Osteoblast (primary cell): Measurements from ENCODE around the gene PCDHAC2. TPM values are rescaled to one million over a fixed set of nuclear protein-coding genes. Genes with fewer than 3 reads are reported as not detected.

Experiments
- DNase-seq: peaks from one replicate; pipeline ENCODE4 v3.0.0; 2011; ENCODE audit warnings: low spot score, mixed read lengths; ENCODE audit not compliant: insufficient read length; ENCODE audit errors: missing footprints
- H2AFZ ChIP-seq: 2 replicates; pipeline ENCODE4 v1.6.0; 2011; ENCODE audit warnings: mild to moderate bottlenecking, low read length
- H3K27ac ChIP-seq: 2 replicates; pipeline ENCODE4 v1.5.1; 2011; ENCODE audit warnings: mild to moderate bottlenecking, low read depth, low read length, moderate library complexity
- H3K27me3 ChIP-seq: 2 replicates; pipeline ENCODE4 v1.6.0; 2012; ENCODE audit warnings: mild to moderate bottlenecking, control low read depth, inconsistent platforms, low read length, moderate library complexity; ENCODE audit not compliant: insufficient read depth
- H3K36me3 ChIP-seq: 2 replicates; pipeline ENCODE4 v1.5.1; 2011; ENCODE audit warnings: mild to moderate bottlenecking, low read length, control low read depth, moderate library complexity; ENCODE audit not compliant: insufficient read depth
- H3K4me1 ChIP-seq: 2 replicates; pipeline ENCODE4 v1.5.1; 2011; ENCODE audit warnings: mild to moderate bottlenecking, low read length, control low read depth, moderate library complexity; ENCODE audit not compliant: insufficient read depth
- H3K4me2 ChIP-seq: 2 replicates; pipeline ENCODE4 v1.6.0; 2011; ENCODE audit warnings: mild to moderate bottlenecking, low read length; ENCODE audit not compliant: insufficient read depth
- H3K4me3 ChIP-seq: fragments of 200-600 bp; sonication (generic); 3 replicates; pipeline ENCODE4 v1.5.1; 2012; ENCODE audit warnings: mild to moderate bottlenecking, low read length, inconsistent platforms; ENCODE audit not compliant: insufficient read depth
- H3K79me2 ChIP-seq: 2 replicates; pipeline ENCODE4 v1.6.0; 2012; ENCODE audit warnings: mild to moderate bottlenecking, low read length, control low read depth, inconsistent platforms; ENCODE audit not compliant: insufficient read depth
- H3K9me3 ChIP-seq: 2 replicates; pipeline ENCODE4 v1.5.1; 2011; ENCODE audit warnings: low read depth, low read length, control low read depth
- H4K20me1 ChIP-seq: 2 replicates; pipeline ENCODE4 v1.6.0; 2012; ENCODE audit warnings: mild to moderate bottlenecking, low read length, control low read depth; ENCODE audit not compliant: insufficient read depth
- small RNA-seq: library from RNA; depleted of rRNA; stranded (forward); fragments of <200 nt; gene quantifications from one replicate; pipeline ENCODE3, GENCODE V24; 2012
- total RNA-seq: library from RNA; depleted of rRNA; stranded (reverse); fragments of >200 nt; gene quantifications from 2 replicates; pipeline ENCODE4 v1.2.3, GENCODE V29; 2012
- TF ChIP-seq, protein P1 (sequence below): IDR thresholded peaks from 2 replicates; pipeline ENCODE4 v1.5.1; 2011; ENCODE audit warnings: mild to moderate bottlenecking, low read depth, low read length, moderate library complexity; ENCODE audit errors: extremely low read depth

PCDHAC2 gene
- total RNA-seq, 1 donor = 0.36 TPM

- no peak overlapping the region for H3K4me2 ChIP-seq
- TF ChIP-seq, protein P1, sequence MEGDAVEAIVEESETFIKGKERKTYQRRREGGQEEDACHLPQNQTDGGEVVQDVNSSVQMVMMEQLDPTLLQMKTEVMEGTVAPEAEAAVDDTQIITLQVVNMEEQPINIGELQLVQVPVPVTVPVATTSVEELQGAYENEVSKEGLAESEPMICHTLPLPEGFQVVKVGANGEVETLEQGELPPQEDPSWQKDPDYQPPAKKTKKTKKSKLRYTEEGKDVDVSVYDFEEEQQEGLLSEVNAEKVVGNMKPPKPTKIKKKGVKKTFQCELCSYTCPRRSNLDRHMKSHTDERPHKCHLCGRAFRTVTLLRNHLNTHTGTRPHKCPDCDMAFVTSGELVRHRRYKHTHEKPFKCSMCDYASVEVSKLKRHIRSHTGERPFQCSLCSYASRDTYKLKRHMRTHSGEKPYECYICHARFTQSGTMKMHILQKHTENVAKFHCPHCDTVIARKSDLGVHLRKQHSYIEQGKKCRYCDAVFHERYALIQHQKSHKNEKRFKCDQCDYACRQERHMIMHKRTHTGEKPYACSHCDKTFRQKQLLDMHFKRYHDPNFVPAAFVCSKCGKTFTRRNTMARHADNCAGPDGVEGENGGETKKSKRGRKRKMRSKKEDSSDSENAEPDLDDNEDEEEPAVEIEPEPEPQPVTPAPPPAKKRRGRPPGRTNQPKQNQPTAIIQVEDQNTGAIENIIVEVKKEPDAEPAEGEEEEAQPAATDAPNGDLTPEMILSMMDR = no peak
- no peak overlapping the region for H2AFZ ChIP-seq
- DNase-seq = no peak
- H3K27me3 ChIP-seq = no peaks in the 10 kb centered on the region
- H4K20me1 ChIP-seq = no peaks in the 10 kb centered on the region
- no peak overlapping the region for H3K27ac ChIP-seq
- no peaks in the 10 kb centered on the region for H3K9me3 ChIP-seq
- H3K36me3 ChIP-seq = no peaks in the 10 kb centered on the region
- H3K4me3 ChIP-seq = no peak overlapping the region
- H3K4me1 ChIP-seq = no peaks in the 10 kb centered on the region
- H3K79me2 ChIP-seq = no peaks in the 10 kb centered on the region
These were observed 41.5 kb downstream of the PCDHAC2 start for GRCh38 chr5:141007791-141008190.

GRCh38 chr5:141010047-141010793 lies 43.9 kb downstream of the PCDHAC2 start:
- Histone ChIP-seq H2AFZ (no peak overlapping the region), H3K27ac (no peak overlapping the region), H3K4me1 (no peaks in the 10 kb centered on the region), H3K27me3 (no peaks in the 10 kb centered on the region), H3K4me3 (no peak overlapping the region), H3K79me2 (no peaks in the 10 kb centered on the region), H3K9me3 (no peaks in the 10 kb centered on the region), H3K36me3 (no peaks in the 10 kb centered on the region), H4K20me1 (no peaks in the 10 kb centered on the region), H3K4me2 (no peak overlapping the region)
- TF ChIP-seq, protein P1 = no peak
- no peak for DNase-seq

GRCh38 chr5:141017943-141018342 lies 51.7 kb downstream of the PCDHAC2 start:
- H2AFZ ChIP-seq = no peak overlapping the region
- no peak overlapping the region for H3K4me2 ChIP-seq
- TF ChIP-seq, protein P1 = no peak
- H3K27ac ChIP-seq = no peak overlapping the region
- H3K27me3 ChIP-seq = no peaks in the 10 kb centered on the region
- H3K4me3 ChIP-seq = no peak overlapping the region
- H3K36me3 ChIP-seq = no peaks in the 10 kb centered on the region
- no peaks in the 10 kb centered on the region for H3K79me2 ChIP-seq
- H4K20me1 ChIP-seq = no peaks in the 10 kb centered on the region
- DNase-seq = no peak
- H3K4me1 ChIP-seq = no peaks in the 10 kb centered on the region
- H3K9me3 ChIP-seq = no peaks in the 10 kb centered on the region

Small RNAs within 50 kb of the gene (small RNA-seq; reads per million reads assigned to genes)
- not detected for gene AC010223.1

Other genes with a start within 250 kb of the PCDHAC2 start
- gene PCDHA1, start 180.3 kb upstream of the PCDHAC2 start, total RNA-seq = not detected in 2 replicates
- under 0.01 and 0.29 TPM in 2 replicates for gene PCDHA2, start 171.6 kb upstream of the PCDHAC2 start, total RNA-seq
- gene PCDHA3, start 165.4 kb upstream of the PCDHAC2 start, total RNA-seq = 0.36 and 0.59 TPM in 2 replicates
- gene PCDHA4, start 159.4 kb upstream of the PCDHAC2 start, total RNA-seq = 0.72 and 0.88 TPM in 2 replicates
- under 0.01 and 0.29 TPM in 2 replicates for gene PCDHA5, start 144.9 kb upstream of the PCDHAC2 start, total RNA-seq
- 0.88 and 1.1 TPM in 2 replicates for gene PCDHA6, start 138.5 kb upstream of the PCDHAC2 start, total RNA-seq
- gene PCDHA7, start 132.2 kb upstream of the PCDHAC2 start, total RNA-seq = 0.59 and 0.72 TPM in 2 replicates
- 0.29 and 0.36 TPM in 2 replicates for gene PCDHA8, start 125.3 kb upstream of the PCDHAC2 start, total RNA-seq
- gene PCDHA9, start 118.1 kb upstream of the PCDHAC2 start, total RNA-seq = 0.29 and 0.36 TPM in 2 replicates
- 0.36 and 0.59 TPM in 2 replicates for gene PCDHA10, start 110.6 kb upstream of the PCDHAC2 start, total RNA-seq
- gene PCDHA11, start 97.5 kb upstream of the PCDHAC2 start, total RNA-seq = 0.29 and 0.36 TPM in 2 replicates
- under 0.01 and 0.36 TPM in 2 replicates for gene PCDHA12, start 91.2 kb upstream of the PCDHAC2 start, total RNA-seq
- gene PCDHA13, start 84.4 kb upstream of the PCDHAC2 start, total RNA-seq = under 0.01 TPM in 2 replicates
- gene PCDHAC1, start 40.2 kb upstream of the PCDHAC2 start, total RNA-seq = 0.29 and 0.36 TPM in 2 replicates
- gene PCDHB1, start 84.9 kb downstream of the PCDHAC2 start, total RNA-seq = not detected in 2 replicates
- 1.2 and 1.4 TPM in 2 replicates for gene PCDHB2, start 128.1 kb downstream of the PCDHAC2 start, total RNA-seq
- gene PCDHB3, start 134.0 kb downstream of the PCDHAC2 start, total RNA-seq = 0.36 and 0.88 TPM in 2 replicates
- gene PCDHB4, start 155.3 kb downstream of the PCDHAC2 start, total RNA-seq = 1.1 and 1.2 TPM in 2 replicates
- gene PCDHB5, start 168.7 kb downstream of the PCDHAC2 start, total RNA-seq = 1.5 and 2.9 TPM in 2 replicates
- 0.59 and 0.72 TPM in 2 replicates for gene PCDHB6, start 183.6 kb downstream of the PCDHAC2 start, total RNA-seq
- gene PCDHB7, start 206.2 kb downstream of the PCDHAC2 start, total RNA-seq = 2.2 and 2.4 TPM in 2 replicates
- 0.36 and 0.88 TPM in 2 replicates for gene PCDHB8, start 211.3 kb downstream of the PCDHAC2 start, total RNA-seq
- gene PCDHB16, start 215.9 kb downstream of the PCDHAC2 start, total RNA-seq = 1.1 and 3.5 TPM in 2 replicates
- gene PCDHB9, start 220.7 kb downstream of the PCDHAC2 start, total RNA-seq = 1.2 and 1.8 TPM in 2 replicates
- gene PCDHB10, start 225.9 kb downstream of the PCDHAC2 start, total RNA-seq = 2.2 and 2.7 TPM in 2 replicates
- gene PCDHB11, start 233.2 kb downstream of the PCDHAC2 start, total RNA-seq = 1.1 and 1.8 TPM in 2 replicates
- gene PCDHB12, start 242.2 kb downstream of the PCDHAC2 start, total RNA-seq = 0.59 and 0.72 TPM in 2 replicates
- 2.1 and 2.2 TPM in 2 replicates for gene PCDHB13, start 247.4 kb downstream of the PCDHAC2 start, total RNA-seq